Activated T-cell treated with anti-CD3 and anti-CD28 coated beads, Interleukin-2, amount 50 U/mL, for 4 hours (primary cell): ENCODE results near the gene MYL7. TPM values are rescaled to one million over a fixed set of nuclear protein-coding genes. Genes with fewer than 3 reads are reported as not detected.

ENCODE experiments used
- ATAC-seq, 2 donors: fragments of 200-7000 bp; cut with Tn5 transposase; one replicate each; pipeline ENCODE4 v1.10.0; 2021
- DNase-seq: peaks from one replicate; pipeline ENCODE4 v3.0.0-alpha.2; 2020
- H3K27me3 Mint-ChIP-seq: one replicate; pipeline ENCODE4 v1.8.0; 2021; ENCODE audit warnings: low read depth, mixed read lengths
- H3K36me3 Mint-ChIP-seq: one replicate; pipeline ENCODE4 v1.8.0; 2022; ENCODE audit warnings: mixed read lengths; ENCODE audit not compliant: insufficient read depth
- H3K4me1 Mint-ChIP-seq: one replicate; pipeline ENCODE4 v1.8.0; 2021; ENCODE audit warnings: low read depth, mixed read lengths
- H3K4me3 Mint-ChIP-seq: one replicate; pipeline ENCODE4 v1.8.0; 2021; ENCODE audit warnings: mild to moderate bottlenecking, moderate library complexity, mixed read lengths
- H3K9me3 Mint-ChIP-seq: one replicate; pipeline ENCODE4 v1.8.0; 2021; ENCODE audit warnings: mixed read lengths
- total RNA-seq, 3 donors: library from RNA; stranded (reverse); gene quantifications; one replicate each; pipeline ENCODE4 v1.2.1, GENCODE V29; 2021

MYL7 gene, protein sequence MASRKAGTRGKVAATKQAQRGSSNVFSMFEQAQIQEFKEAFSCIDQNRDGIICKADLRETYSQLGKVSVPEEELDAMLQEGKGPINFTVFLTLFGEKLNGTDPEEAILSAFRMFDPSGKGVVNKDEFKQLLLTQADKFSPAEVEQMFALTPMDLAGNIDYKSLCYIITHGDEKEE
- total RNA-seq: under 1 TPM in 1 of 3 donors, not detected in 2; 0.55 TPM

DNA sequence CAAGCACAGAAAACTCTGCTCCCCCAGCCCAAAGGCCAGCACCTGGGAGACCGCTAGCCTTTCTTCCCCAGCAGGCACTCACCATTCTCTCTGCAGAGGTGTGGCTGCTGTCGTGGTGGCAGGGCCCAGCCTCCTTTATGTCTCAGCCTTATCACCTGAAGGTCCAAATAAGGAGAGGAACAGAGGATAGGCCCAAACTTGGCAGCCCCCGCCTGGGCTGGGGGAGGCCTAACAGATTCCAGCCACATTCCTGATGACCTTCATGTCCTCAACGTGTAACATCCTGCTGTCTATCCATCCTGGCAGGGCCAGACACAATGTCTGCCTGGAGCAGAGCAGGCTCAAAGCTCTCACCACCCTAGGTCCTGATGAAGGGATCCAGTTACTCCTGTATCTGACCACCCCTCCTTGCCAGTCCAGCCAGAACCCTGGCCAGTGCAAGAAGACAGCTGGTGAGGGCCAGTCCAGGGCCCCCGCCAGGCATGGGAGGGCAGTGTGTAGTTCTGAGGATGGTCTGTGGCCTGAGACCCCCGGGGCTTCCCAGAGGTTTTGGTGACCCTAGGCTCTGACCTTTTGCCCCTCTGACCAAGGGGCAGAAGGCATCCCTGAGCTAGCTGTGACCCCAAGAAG is at the start of gene MYL7:
Gene MYL7, minus strand, starts transcription at position 112 of the 630 bp plus-strand sequence. Its CDS starts 27 bp downstream, at position 85.
- H3K4me3 Mint-ChIP-seq: no peak within 1 kb of the TSS
- H3K9me3 Mint-ChIP-seq: no peaks in the 10 kb centered on the region
- DNase-seq (no peak), ATAC-seq (no peak)
- peaks cover 4% of the 10 kb centered on the region for H3K4me1 Mint-ChIP-seq
- peaks cover 9% of the 10 kb centered on the region for H3K27me3 Mint-ChIP-seq
- H3K36me3 Mint-ChIP-seq: no peaks in the 10 kb centered on the region

DNA sequence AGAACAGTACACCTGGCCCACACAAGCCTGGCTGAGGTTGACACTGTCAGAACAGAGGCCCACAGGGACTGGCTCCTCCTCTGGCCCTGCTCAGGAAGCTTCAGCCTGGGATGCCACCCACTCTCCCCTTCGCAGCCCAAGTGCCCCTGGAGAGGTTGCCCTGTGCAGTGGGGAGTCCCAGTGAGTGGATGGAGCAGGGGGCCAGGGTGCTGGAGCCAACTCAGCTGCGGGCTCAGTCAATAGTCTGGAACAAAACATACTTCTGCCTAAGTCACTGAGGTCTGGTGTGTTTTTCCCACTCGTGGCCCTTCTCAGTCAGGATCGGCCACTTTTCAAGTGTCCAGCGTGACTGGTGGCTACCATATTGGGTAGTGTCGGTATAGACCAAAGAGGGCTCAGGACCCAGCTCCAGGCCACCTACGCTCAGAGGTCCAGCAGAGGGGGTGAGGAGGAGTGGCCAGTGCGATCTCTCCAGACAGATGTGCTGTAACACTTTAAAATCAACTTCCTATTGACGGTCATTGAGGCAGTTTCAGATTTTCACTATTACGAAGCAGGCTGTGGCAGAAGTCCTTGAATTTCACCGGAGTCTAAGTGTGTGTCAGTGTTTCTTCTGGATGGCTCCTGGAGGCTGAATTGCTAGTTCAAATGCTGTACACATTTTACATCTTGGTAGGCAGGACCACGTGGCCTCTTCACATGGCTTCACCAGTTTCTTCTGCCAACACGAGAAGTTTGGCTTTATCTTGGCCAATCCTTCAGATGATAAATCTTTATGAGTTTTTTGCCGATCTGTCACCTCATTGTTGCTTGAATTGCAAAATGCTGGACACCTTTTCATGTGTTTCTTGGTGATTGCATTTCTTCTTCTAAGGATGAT is 49.1 kb upstream of the MYL7 start:
- H3K4me3 Mint-ChIP-seq: no peak overlapping the region
- H3K4me1 Mint-ChIP-seq: peaks cover 3% of the 10 kb centered on the region
- no peak for ATAC-seq
- no peaks in the 10 kb centered on the region for H3K9me3 Mint-ChIP-seq
- H3K27me3 Mint-ChIP-seq: peaks cover 12% of the 10 kb centered on the region
- DNase-seq: no peak
- no peaks in the 10 kb centered on the region for H3K36me3 Mint-ChIP-seq

DNA sequence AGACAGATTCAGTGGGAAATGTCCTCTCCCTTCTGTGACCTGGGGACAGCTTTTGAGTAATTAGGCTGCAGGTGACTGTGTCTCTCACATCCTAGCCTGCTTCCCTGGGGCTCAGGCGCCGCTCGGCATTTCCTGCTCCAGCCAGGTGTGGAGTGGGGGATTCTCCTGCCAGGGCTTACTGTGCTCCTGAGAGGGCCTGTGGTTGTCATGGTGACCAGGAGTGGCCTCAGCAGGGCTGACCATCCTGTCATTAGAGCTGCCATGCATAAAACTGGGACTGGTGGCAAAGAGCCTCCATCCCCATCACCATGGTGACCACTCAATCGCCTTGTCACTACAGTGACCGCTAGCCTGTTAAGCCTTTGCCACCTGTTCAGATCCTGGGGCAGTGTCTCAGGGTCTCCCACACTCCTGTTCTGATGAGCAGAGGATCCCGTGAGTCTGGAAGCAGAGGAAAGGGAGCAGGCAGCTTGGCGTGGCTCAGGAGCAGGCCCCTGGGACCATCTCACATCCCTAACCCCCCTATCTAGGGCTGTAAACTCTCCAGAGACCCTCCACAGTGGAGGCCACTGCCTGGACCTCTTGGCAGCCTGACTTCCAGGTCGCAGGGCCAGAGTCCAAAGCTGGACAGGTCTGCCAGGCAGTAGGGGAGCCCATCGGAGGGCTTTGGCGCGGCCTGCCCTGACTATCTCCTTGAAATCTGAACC is 48.3 kb upstream of the MYL7 start, which contains the start of gene GCK:
Gene GCK, minus strand, starts transcription at position 154 of the 707 bp plus-strand sequence. CDS start 486 bp downstream, outside the sequence.
- Mint-ChIP-seq H3K4me1 (peaks cover 3% of the 10 kb centered on the region), H3K36me3 (no peaks in the 10 kb centered on the region), H3K27me3 (peaks cover 12% of the 10 kb centered on the region), H3K9me3 (no peaks in the 10 kb centered on the region), H3K4me3 (no peak within 1 kb of the TSS)
- DNase-seq (no peak), ATAC-seq (no peak)

DNA sequence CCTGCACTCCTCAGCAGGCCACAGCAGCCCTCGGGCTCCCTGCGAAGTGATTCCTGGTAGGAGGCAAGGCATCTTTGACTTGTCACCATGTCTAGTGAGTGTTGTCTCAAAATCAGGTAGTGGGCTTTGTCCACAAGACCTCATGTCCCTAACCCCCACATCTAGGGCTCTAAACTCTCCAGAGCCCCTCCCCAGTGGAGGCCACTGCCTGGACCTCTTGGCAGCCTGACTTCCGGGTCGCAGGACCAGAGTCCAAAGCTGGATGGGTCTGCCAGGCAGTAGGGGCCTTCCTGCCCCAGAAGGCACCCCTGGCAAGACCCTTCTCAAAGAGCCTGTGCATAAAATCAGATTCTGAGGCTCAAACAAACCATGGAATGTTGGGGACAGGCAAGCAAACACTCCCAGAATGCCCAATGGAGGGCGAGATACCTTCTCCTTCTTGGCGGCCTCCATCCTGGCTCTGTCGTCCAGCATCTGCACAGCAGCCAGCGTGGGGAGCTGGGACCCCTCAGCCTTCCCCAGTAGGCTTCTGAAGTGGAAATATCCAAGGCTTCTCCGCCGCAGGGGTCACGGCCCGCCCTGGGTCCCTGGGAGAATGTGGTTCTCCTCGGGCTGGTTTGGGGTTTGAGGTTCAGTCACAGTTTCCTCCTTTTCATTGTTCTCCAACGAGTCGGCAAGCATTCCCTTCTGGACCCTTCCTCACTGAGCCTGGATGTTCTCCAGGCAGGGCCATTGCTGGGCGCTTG is 47.5 kb upstream of the MYL7 start:
- DNase-seq (no peak), ATAC-seq (no peak)
- Mint-ChIP-seq H3K27me3 (peaks cover 8% of the 10 kb centered on the region), H3K36me3 (no peaks in the 10 kb centered on the region), H3K4me1 (no peaks in the 10 kb centered on the region), H3K4me3 (no peak overlapping the region), H3K9me3 (no peaks in the 10 kb centered on the region)

DNA sequence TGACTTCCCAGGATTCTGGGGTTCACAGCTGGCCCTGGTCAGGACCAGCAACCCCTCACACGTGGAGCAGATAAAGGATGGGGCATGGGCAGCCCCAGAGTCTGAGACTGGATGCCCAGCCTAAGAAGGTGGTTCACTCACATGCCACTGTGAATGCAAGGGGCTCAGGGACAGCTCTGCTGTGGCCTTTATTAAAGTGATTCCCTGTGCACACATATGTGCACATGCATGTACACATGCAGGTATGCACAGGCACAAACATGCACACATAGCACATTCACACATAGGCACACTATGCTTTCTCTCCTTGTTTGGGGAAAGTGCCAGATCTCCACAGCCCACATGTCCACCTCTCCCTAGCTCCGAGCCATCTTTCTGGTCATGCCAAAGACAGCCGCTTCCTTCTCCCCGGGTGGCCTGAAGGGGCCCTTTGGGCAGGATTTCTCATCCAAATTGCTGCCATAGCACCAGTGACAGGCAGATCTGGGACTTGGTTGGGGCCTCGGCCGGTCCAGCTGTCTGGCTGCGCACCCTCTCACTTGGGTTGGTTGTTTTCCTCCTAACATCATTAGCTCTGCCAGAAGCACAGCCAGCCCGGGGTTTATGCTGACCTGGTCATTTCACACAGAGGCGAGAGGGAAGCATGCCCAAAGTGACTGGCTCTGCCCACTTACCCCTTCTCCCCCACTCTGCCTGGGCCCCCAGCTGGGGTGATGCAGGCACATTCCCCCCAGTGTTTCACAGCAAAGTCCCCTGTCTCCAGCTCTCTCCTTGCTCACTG is 46.7 kb upstream of the MYL7 start:
- DNase-seq (no peak), ATAC-seq (no peak)
- peaks cover 7% of the 10 kb centered on the region for H3K27me3 Mint-ChIP-seq
- H3K4me1 Mint-ChIP-seq: no peaks in the 10 kb centered on the region
- no peak overlapping the region for H3K4me3 Mint-ChIP-seq
- peaks cover 4% of the 10 kb centered on the region for H3K9me3 Mint-ChIP-seq
- H3K36me3 Mint-ChIP-seq: no peaks in the 10 kb centered on the region

DNA sequence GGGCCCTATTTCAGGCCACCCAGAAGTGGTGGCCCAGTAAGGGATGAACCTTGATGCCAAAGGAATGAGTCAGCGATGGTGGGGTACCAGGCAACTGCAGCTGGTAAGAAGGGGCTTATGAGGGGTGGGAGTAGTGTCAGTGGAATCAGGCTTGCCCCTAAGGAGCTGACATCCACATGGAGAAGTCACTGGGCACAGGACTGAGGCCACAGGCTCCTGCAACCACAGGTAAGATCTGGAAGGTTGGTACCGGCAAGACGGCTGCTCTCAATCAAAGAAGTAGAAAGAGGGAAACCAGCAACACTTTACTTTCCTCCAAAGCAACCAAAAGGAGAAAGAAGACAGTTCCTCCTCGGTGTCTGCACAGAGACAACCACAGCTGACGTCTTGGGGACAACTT is 45.6 kb upstream of the MYL7 start:
- H3K27me3 Mint-ChIP-seq: peaks cover 3% of the 10 kb centered on the region
- no peaks in the 10 kb centered on the region for H3K36me3 Mint-ChIP-seq
- ATAC-seq: no peak
- H3K9me3 Mint-ChIP-seq: peaks cover 5% of the 10 kb centered on the region
- H3K4me1 Mint-ChIP-seq: no peaks in the 10 kb centered on the region
- DNase-seq: no peak
- no peak overlapping the region for H3K4me3 Mint-ChIP-seq

DNA sequence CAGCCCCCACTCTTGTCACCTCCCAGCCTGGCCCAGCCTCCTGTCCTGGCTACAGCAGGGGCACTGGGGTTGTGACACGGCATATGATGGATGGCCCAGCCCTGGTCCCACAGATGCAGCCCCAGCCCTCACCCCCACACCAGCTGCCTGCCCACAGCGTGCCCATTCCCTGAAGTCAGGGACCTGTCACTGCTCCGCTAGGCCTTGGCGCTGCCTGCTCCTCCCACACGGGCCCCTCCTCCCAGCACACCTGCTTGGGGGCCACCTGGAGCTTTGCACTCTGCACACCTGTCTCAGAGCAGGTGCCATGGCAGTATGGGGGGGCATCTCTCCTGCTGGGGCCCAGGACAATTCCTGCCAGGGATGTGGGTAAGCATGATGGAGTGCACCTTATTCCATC is 44.6 kb upstream of the MYL7 start:
- ATAC-seq: no peak
- Mint-ChIP-seq H3K4me1 (no peaks in the 10 kb centered on the region), H3K36me3 (no peaks in the 10 kb centered on the region), H3K4me3 (no peak overlapping the region), H3K27me3 (peaks cover 9% of the 10 kb centered on the region), H3K9me3 (peaks cover 5% of the 10 kb centered on the region)
- DNase-seq: no peak

DNA sequence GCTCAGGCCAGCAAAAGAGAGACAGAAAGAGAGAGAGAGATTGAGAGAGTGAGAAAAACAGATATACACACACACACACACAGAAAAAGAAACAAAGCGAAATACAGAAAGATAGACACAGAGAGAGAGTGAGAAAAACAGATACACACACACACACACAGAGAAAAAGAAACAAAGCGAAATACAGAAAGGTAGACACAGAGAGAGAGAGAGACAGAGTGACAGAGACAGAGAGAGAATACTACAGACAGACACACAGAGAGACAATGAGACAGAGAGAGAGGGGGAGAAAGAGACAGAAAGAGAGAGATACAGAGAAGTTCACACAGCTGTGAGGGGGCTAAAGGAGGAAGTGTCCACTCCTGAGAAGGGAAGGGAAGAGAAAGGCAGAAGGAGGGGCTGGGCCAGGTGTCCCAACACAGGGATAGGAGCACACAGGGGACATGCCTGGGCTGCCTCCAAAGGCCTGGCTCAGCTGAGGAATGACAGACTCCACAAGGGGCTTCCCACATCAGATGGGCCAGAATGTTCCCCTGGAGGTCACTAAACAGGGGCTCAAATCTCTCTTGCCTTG is 43.8 kb upstream of the MYL7 start:
- no peak for ATAC-seq
- Mint-ChIP-seq H3K4me3 (no peak overlapping the region), H3K9me3 (peaks cover 5% of the 10 kb centered on the region), H3K36me3 (no peaks in the 10 kb centered on the region), H3K4me1 (no peaks in the 10 kb centered on the region), H3K27me3 (peaks cover 8% of the 10 kb centered on the region)
- DNase-seq: no peak

DNA sequence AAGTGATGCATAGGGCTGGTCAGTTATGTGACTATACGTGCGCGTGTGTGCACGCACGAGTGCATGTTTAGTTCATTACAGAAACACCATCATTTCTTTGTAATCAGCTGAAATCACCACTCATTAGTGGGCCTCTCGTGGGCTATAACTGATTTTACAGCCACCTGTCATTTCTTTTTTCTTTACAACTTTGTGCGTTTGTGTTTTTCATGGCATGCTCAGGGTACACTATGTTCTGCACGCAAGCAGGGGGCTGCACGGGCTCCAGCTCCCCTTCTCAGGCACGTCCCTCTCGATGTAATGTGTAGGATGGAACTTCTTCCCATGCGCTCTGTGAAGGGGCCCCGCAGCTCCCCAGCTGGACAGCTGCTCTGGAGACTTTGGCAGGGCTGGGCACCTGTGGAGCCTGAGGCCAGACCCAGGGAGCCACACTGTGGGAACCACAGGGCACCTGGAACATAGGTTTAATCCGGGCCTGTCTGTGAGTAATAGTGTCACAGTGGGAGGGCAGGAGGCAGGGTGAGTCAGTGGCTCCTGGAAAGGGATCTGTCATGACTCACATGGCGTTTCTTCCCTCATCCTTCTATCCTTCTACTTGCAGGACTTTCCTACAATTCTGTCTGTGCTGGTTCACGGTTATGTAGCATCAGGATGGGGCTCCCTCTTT is 43.2 kb upstream of the MYL7 start:
- ATAC-seq: no peak
- Mint-ChIP-seq H3K36me3 (no peaks in the 10 kb centered on the region), H3K4me3 (no peak overlapping the region)

DNA sequence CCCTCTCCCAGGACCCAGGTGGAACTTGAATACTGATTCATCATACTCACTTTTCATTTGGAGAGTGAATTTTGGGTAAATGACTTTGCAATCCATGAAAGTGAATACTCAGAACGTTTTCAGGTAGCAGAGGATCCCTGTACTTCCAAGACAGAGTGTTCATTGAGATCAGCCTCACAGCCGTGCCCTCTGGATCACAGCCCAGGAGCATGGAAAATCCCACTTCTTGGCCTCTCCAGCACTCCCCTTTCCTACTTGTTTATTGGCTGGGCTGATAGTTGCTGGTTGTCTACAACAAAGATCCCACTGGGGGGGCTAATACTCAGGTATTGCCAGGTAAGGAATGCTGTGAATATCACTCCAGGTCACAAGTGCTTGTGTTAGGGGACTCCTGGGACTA is 42.3 kb upstream of the MYL7 start:
- DNase-seq (no peak), ATAC-seq (no peak)
- no peaks in the 10 kb centered on the region for H3K4me1 Mint-ChIP-seq
- no peaks in the 10 kb centered on the region for H3K36me3 Mint-ChIP-seq
- H3K27me3 Mint-ChIP-seq: peaks cover 8% of the 10 kb centered on the region
- H3K9me3 Mint-ChIP-seq: peaks cover 5% of the 10 kb centered on the region
- H3K4me3 Mint-ChIP-seq: no peak overlapping the region

More for the DNA sequence above, 43.2 kb upstream of the MYL7 start:
- Mint-ChIP-seq H3K4me1 (no peaks in the 10 kb centered on the region), H3K9me3 (peaks cover 5% of the 10 kb centered on the region), H3K27me3 (peaks cover 8% of the 10 kb centered on the region)
- DNase-seq: no peak

DNA sequence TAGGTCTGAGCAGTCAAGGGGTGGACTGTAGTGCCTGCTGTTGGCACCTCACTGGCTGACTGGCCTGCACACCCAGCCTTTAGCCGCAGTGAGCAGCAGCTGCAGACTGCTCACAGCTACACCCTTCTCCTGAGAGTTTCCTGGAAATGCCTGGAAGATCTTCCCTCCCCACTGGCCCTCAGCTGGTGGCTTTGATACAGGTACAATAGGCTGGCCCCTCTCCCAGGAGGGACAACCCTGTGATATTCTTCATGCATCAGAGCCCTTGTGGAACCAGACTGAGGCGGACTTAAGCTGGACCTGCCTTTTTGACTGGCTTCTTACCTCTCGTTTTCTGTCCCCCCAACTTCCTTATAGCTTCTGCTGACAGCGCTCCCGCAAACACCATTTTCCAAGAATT is 41.7 kb upstream of the MYL7 start:
- H3K36me3 Mint-ChIP-seq: no peaks in the 10 kb centered on the region
- ATAC-seq: no peak
- H3K4me1 Mint-ChIP-seq: no peaks in the 10 kb centered on the region
- H3K4me3 Mint-ChIP-seq: no peak overlapping the region
- DNase-seq: no peak
- H3K27me3 Mint-ChIP-seq: peaks cover 8% of the 10 kb centered on the region
- peaks cover 5% of the 10 kb centered on the region for H3K9me3 Mint-ChIP-seq

DNA sequence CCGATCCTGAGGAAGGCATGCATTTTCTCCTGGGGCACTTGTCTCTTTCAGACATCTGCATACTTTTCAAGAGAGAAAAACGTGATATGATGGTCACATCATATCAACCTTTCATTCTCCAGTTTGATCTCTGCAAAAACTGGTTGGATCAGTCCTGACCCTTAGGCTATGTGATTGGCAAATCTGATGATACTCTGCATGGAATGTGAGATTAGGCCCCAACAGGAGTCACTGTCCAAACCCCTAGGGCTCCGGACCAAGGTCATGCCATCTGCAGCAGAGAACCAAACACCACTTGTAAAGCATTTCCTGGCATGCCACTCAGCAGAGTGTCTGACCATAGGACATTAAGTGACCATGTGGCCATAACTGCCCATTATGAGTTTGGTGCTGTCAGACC is 39.5 kb upstream of the MYL7 start:
- peaks cover 8% of the 10 kb centered on the region for H3K27me3 Mint-ChIP-seq
- H3K36me3 Mint-ChIP-seq: no peaks in the 10 kb centered on the region
- H3K4me3 Mint-ChIP-seq: no peak overlapping the region
- DNase-seq (no peak), ATAC-seq (no peak)
- H3K4me1 Mint-ChIP-seq: no peaks in the 10 kb centered on the region
- H3K9me3 Mint-ChIP-seq: peaks cover 5% of the 10 kb centered on the region
